SK-N-SH treated with all-trans-retinoic acid at 6 μM for 48 hours (cell line): ENCODE results near the gene BBC3.

Source experiments
- ATAC-seq: fragments of 200-7000 bp; cut with Tn5 transposase; 3 replicates; pipeline ENCODE4 v1.9.1; 2020; ENCODE audit warnings: mild to moderate bottlenecking, moderate library complexity
- ARNTL ChIP-seq: fragments of 450-650 bp; formaldehyde crosslinking; IDR thresholded peaks from 2 replicates; pipeline ENCODE4 v1.5.0; 2020; ENCODE audit warnings: low read depth, mild to moderate bottlenecking, moderate library complexity, borderline replicate concordance
- BACH2 ChIP-seq: fragments of 250-450 bp; sonication (Bioruptor Pico); IDR thresholded peaks from 2 replicates; pipeline ENCODE4 v1.9.0; 2021; ENCODE audit warnings: mild to moderate bottlenecking, borderline replicate concordance
- GLIS3 ChIP-seq: fragments of 250-450 bp; sonication (Bioruptor Pico); IDR thresholded peaks from 2 replicates; pipeline ENCODE4 v1.5.0; 2020; ENCODE audit warnings: mild to moderate bottlenecking, moderate library complexity
- OSR1 ChIP-seq: fragments of 250-450 bp; sonication (Bioruptor Pico); IDR thresholded peaks from 2 replicates; pipeline ENCODE4 v1.8.0; 2022; ENCODE audit warnings: moderate library complexity, mild to moderate bottlenecking, inconsistent platforms
- RARB ChIP-seq: fragments of 250-450 bp; sonication (Bioruptor Pico); IDR thresholded peaks from 2 replicates; pipeline ENCODE4 v1.8.0; 2021; ENCODE audit warnings: mild to moderate bottlenecking, moderate library complexity
- SNAI2 ChIP-seq: fragments of 250-450 bp; sonication (Bioruptor Pico); IDR thresholded peaks from 2 replicates; pipeline ENCODE4 v1.5.0; 2020; ENCODE audit warnings: mild to moderate bottlenecking, moderate library complexity
- TOX ChIP-seq: fragments of 250-450 bp; sonication (Bioruptor Pico); IDR thresholded peaks from 2 replicates; pipeline ENCODE4 v1.8.0; 2021; ENCODE audit warnings: mild to moderate bottlenecking, moderate library complexity, borderline replicate concordance
- ZC3H10 ChIP-seq: fragments of 250-450 bp; sonication (Bioruptor Pico); IDR thresholded peaks from 2 replicates; pipeline ENCODE4 v1.5.1; 2021; ENCODE audit warnings: mild to moderate bottlenecking, moderate library complexity
- ZFP3 ChIP-seq: fragments of 250-450 bp; sonication (Bioruptor Pico); IDR thresholded peaks from 2 replicates; pipeline ENCODE4 v1.5.0; 2020; ENCODE audit warnings: mild to moderate bottlenecking, moderate library complexity
- ZNF565 ChIP-seq: fragments of 450-650 bp; formaldehyde crosslinking; conservative IDR thresholded peaks from 2 replicates; pipeline ENCODE4 v1.5.0; 2020; ENCODE audit warnings: low read depth, mild to moderate bottlenecking, moderate library complexity
- ZNF70 ChIP-seq: fragments of 450-650 bp; formaldehyde crosslinking; IDR thresholded peaks from 2 replicates; pipeline ENCODE4 v1.5.0; 2020; ENCODE audit warnings: mild to moderate bottlenecking, moderate library complexity
- TF ChIP-seq, protein P1 (sequence below): fragments of 250-450 bp; sonication (Bioruptor Pico); IDR thresholded peaks from 2 replicates; pipeline ENCODE4 v1.8.0; 2020; ENCODE audit warnings: mild to moderate bottlenecking, moderate library complexity, borderline replicate concordance
- TF ChIP-seq, protein P2 (sequence below): fragments of 250-450 bp; sonication (Bioruptor Pico); IDR thresholded peaks from 2 replicates; pipeline ENCODE4 v1.8.0; 2021; ENCODE audit warnings: low read depth, mild to moderate bottlenecking, moderate library complexity, borderline replicate concordance
- TF ChIP-seq, protein P3 (sequence below): fragments of 250-450 bp; sonication (Bioruptor Pico); IDR thresholded peaks from 2 replicates; pipeline ENCODE4 v1.5.0; 2020; ENCODE audit warnings: mild to moderate bottlenecking, moderate library complexity
- TF ChIP-seq, protein P4 (sequence below): fragments of 250-450 bp; sonication (Bioruptor Pico); IDR thresholded peaks from 2 replicates; pipeline ENCODE4 v1.5.1; 2021; ENCODE audit warnings: mild to moderate bottlenecking, moderate library complexity

The BBC3 gene

DNA sequence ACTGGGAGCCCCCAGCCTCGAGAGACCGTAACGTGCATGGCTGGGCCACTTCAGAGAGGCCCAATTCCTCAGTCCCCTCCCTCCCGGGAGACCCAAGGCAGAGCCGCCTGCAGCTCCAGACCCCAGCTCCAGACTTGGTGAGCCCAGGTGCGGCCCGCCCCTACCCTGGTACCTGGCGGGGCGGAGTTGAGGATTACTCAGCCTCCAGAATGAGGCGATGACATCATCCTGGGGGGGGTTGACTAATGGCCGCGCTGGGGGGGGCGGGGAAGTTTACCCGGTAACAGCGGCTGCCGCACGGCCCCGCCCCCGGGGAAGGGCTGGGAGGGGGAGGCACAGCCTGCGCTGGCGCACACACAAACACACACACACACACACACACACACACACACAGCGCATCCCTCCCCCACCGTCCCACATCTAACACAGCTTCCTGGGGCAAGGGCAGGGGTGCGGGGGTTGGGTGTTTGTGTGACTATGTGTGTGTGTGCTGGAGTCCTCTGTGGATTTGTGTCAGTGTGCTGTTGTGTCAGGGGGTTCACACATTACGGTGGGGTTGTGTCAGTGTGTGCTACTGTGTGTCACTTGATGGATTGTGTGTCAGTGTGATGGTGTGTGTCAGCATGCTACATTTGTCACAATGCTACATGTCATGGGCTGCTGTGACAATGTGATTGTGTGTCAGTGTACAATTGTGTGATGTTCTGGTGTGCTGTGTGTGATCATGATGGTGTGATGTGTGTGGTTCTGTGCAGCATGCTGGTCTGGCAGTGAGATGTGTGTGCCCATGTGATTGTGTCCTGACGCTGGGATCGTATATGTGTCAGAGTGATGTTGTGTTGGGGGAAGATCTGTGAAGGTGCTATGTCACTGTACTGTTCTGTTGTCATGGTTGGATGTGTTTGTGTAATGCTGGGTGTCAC, 10.3 kb upstream of the BBC3 start:
- peak; percentile 5; the same call in 2 of the 3 replicates for ATAC-seq
- TF ChIP-seq, protein P1, sequence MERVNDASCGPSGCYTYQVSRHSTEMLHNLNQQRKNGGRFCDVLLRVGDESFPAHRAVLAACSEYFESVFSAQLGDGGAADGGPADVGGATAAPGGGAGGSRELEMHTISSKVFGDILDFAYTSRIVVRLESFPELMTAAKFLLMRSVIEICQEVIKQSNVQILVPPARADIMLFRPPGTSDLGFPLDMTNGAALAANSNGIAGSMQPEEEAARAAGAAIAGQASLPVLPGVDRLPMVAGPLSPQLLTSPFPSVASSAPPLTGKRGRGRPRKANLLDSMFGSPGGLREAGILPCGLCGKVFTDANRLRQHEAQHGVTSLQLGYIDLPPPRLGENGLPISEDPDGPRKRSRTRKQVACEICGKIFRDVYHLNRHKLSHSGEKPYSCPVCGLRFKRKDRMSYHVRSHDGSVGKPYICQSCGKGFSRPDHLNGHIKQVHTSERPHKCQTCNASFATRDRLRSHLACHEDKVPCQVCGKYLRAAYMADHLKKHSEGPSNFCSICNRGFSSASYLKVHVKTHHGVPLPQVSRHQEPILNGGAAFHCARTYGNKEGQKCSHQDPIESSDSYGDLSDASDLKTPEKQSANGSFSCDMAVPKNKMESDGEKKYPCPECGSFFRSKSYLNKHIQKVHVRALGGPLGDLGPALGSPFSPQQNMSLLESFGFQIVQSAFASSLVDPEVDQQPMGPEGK (CRISPR knock-in tag) = peak; percentile 50; the same call in 1 of the 2 replicates
- TF ChIP-seq ZNF565 (CRISPR knock-in tag) = no peak

DNA sequence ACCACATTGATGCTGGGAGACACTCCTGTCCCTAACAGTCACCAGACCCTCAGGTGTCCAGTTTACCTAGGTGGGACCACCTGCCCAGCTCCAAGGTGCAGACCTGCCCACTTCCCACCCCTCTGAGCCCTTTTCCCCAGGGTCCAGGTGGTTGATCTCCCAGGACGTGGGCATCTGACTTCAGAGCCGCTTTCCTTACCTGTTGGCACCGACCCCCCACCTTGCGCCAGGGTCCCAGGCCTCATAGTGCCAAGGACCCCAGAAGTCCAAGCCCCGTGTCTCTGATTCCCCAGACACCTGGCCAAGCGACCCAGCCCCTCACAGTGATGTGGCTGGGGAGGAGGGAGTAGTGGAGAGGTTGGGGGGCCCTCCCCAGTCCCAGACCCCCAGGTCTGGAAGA, 9.6 kb upstream of the BBC3 start:
- TF ChIP-seq TOX (CRISPR knock-in tag) (no peak), RARB (CRISPR knock-in tag) (no peak), ZNF70 (CRISPR knock-in tag) (no peak), SNAI2 (CRISPR knock-in tag) (no peak), GLIS3 (CRISPR knock-in tag) (no peak), ZC3H10 (CRISPR knock-in tag) (no peak), ZFP3 (CRISPR knock-in tag) (no peak), BACH2 (CRISPR knock-in tag) (no peak)
- TF ChIP-seq, protein P2, sequence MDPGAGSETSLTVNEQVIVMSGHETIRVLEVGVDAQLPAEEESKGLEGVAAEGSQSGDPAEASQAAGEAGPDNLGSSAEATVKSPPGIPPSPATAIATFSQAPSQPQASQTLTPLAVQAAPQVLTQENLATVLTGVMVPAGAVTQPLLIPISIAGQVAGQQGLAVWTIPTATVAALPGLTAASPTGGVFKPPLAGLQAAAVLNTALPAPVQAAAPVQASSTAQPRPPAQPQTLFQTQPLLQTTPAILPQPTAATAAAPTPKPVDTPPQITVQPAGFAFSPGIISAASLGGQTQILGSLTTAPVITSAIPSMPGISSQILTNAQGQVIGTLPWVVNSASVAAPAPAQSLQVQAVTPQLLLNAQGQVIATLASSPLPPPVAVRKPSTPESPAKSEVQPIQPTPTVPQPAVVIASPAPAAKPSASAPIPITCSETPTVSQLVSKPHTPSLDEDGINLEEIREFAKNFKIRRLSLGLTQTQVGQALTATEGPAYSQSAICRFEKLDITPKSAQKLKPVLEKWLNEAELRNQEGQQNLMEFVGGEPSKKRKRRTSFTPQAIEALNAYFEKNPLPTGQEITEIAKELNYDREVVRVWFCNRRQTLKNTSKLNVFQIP (CRISPR knock-in tag) = no peak
- TF ChIP-seq, protein P3, sequence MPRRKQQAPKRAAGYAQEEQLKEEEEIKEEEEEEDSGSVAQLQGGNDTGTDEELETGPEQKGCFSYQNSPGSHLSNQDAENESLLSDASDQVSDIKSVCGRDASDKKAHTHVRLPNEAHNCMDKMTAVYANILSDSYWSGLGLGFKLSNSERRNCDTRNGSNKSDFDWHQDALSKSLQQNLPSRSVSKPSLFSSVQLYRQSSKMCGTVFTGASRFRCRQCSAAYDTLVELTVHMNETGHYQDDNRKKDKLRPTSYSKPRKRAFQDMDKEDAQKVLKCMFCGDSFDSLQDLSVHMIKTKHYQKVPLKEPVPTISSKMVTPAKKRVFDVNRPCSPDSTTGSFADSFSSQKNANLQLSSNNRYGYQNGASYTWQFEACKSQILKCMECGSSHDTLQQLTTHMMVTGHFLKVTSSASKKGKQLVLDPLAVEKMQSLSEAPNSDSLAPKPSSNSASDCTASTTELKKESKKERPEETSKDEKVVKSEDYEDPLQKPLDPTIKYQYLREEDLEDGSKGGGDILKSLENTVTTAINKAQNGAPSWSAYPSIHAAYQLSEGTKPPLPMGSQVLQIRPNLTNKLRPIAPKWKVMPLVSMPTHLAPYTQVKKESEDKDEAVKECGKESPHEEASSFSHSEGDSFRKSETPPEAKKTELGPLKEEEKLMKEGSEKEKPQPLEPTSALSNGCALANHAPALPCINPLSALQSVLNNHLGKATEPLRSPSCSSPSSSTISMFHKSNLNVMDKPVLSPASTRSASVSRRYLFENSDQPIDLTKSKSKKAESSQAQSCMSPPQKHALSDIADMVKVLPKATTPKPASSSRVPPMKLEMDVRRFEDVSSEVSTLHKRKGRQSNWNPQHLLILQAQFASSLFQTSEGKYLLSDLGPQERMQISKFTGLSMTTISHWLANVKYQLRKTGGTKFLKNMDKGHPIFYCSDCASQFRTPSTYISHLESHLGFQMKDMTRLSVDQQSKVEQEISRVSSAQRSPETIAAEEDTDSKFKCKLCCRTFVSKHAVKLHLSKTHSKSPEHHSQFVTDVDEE (CRISPR knock-in tag) = no peak
- TF ChIP-seq, protein P4, sequence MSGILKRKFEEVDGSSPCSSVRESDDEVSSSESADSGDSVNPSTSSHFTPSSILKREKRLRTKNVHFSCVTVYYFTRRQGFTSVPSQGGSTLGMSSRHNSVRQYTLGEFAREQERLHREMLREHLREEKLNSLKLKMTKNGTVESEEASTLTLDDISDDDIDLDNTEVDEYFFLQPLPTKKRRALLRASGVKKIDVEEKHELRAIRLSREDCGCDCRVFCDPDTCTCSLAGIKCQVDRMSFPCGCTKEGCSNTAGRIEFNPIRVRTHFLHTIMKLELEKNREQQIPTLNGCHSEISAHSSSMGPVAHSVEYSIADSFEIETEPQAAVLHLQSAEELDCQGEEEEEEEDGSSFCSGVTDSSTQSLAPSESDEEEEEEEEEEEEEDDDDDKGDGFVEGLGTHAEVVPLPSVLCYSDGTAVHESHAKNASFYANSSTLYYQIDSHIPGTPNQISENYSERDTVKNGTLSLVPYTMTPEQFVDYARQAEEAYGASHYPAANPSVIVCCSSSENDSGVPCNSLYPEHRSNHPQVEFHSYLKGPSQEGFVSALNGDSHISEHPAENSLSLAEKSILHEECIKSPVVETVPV (CRISPR knock-in tag) = no peak
- no peak for ATAC-seq

DNA sequence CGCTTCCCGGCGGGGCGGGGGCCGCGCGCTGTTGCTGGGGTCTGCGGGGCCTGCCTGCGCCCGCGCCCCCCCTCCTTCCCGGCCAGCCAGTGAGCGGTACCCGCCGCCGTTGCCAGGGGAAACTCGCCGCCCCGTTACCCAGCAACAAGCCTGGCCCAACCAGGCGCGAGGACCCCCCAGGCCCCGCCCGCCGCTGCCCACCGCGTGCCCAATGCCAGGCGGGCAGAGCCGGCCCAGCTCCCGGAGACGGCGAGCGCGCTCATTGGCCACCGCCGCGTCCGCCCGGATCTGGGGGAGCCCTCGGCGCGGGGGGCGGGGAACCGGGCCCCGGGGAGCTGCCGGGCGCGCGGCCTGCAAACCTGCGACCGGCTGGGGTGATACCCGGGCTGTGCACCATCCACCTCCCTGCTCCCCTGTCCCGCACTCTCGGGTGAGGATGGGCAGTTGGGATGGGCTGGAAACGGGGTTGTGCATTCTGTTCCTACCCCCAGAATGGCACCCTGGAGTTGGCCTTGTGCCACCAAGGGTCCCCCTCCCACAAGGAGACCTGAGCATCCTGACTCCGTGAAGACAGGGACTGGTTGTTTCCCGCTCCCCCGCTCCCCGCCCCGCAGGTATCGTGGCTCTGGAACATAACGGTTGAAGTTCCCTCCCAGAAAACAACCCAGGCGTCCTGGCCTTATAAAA, 8.8 kb upstream of the BBC3 start:
- ATAC-seq = peak; percentile 73

More for the DNA sequence above, 8.8 kb upstream of the BBC3 start:
- TF ChIP-seq, protein P3 (CRISPR knock-in tag) = no peak
- TF ChIP-seq OSR1 (CRISPR knock-in tag) (no peak), ZC3H10 (CRISPR knock-in tag) (no peak), TOX (CRISPR knock-in tag) (no peak), ARNTL (CRISPR knock-in tag) (no peak)
- TF ChIP-seq, protein P2 (CRISPR knock-in tag) = no peak
- TF ChIP-seq, all 23 proteins: peak for 0
